Measurements from ENCODE around the gene CSTF2T.

- TF ChIP-seq CTCF (IDR thresholded peaks at IDR 0.05; ENCODE audit: low read depth, low read length) (no peak), EZH2phosphoT487 (IDR thresholded peaks at IDR 0.05; ENCODE audit: low read depth) (no peak)
Observed at GRCh38 chr10:51685768-51686167, 13.6 kb downstream of the CSTF2T start.
